ENCODE results near the gene MRC2. TPM values are rescaled to one million over a fixed set of nuclear protein-coding genes. Genes with fewer than 3 reads are reported as not detected.

The MRC2 gene
- total RNA-seq, 2 donors from 2014 or later: 7.0 to 22.1 TPM

DNA sequence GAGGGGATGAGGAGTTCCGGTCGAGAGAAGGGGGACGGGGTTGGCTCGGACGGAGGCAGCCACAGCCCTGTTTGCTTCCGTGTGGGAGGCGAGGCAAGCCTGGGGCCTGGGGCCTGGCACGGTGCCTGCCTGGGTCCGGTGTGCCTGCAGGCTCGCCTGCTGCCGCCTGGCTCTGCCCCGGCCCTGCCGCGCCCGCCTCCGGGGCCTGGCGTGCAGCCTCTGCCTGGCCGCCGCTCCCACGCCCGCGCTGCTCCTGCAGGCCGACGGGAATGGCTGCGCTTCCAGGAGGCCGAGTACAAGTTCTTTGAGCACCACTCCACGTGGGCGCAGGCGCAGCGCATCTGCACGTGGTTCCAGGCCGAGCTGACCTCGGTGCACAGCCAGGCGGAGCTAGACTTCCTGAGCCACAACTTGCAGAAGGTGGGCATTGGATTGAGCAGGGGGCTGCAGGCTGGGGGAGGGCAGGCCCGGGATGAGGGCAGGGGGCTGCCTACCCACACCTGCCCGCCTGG lies 53.1 kb downstream of the MRC2 start:
- 70 to 77% methylated on average over 7 to 35 of the region's 36 CpGs for WGBS, 2 donors
- DNase-seq: peak in 1 of 4 donors; percentile 15
- Histone ChIP-seq H3K4me1 (no peaks in the 10 kb centered on the region), H3K36me3 (replicated peaks in 1 of 2; ENCODE audit: insufficient read depth in 1 of 2, low read depth in 2 of 2) (no peaks in the 10 kb centered on the region), H3K27me3 (no peaks in the 10 kb centered on the region), H3K9me3 (no peaks in the 10 kb centered on the region), H3K27ac (no peak overlapping the region), H3K4me3 (no peak overlapping the region)
- TF ChIP-seq POLR2A (IDR thresholded peaks at IDR 0.05): no peak
- TF ChIP-seq, protein P1, sequence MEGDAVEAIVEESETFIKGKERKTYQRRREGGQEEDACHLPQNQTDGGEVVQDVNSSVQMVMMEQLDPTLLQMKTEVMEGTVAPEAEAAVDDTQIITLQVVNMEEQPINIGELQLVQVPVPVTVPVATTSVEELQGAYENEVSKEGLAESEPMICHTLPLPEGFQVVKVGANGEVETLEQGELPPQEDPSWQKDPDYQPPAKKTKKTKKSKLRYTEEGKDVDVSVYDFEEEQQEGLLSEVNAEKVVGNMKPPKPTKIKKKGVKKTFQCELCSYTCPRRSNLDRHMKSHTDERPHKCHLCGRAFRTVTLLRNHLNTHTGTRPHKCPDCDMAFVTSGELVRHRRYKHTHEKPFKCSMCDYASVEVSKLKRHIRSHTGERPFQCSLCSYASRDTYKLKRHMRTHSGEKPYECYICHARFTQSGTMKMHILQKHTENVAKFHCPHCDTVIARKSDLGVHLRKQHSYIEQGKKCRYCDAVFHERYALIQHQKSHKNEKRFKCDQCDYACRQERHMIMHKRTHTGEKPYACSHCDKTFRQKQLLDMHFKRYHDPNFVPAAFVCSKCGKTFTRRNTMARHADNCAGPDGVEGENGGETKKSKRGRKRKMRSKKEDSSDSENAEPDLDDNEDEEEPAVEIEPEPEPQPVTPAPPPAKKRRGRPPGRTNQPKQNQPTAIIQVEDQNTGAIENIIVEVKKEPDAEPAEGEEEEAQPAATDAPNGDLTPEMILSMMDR (IDR thresholded peaks at IDR 0.05): no peak
- intact Hi-C loops (cut with DNase I): no loop called here
- ATAC-seq: no peak

DNA sequence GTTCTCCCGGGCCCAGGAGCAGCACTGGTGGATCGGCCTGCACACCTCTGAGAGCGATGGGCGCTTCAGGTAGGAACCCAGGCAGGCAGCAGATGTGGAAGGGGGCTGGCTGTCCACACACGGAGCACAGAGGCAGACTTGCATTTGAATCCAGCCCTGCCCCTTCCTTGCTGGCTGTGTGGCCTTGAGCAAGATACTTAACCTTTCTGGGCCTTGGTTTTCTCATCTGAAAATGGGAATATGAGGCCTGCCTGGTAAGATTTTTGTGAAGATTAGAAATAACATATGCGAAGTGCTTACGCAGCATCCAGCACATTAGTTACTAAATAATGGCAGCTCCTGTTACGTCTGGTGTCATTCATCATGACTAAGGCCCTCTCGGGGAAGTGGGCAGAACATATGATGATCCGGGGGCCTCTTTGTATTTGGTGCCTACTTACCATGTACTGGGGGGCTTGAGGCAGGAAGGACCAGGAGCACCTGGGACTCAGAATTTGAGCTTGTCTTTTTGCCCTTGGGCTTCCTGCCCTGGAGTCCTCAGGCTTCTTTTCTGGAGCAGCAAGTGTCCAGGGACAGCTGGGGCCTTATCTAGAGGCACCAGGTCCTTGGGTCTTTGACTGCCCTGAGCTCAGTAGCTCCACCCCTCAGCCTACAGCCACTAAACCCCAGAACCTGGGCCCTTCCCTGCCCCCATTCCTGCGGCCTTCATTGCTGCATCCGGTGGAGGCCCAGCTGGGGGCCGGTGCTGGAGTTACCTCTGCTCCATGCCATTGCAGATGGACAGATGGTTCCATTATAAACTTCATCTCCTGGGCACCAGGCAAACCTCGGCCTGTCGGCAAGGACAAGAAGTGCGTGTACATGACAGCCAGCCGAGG lies 53.8 kb downstream of the MRC2 start:
- no peaks in the 10 kb centered on the region for H3K4me1 ChIP-seq
- no peak for TF ChIP-seq POLR2A (IDR thresholded peaks at IDR 0.05)
- TF ChIP-seq, protein P1 (IDR thresholded peaks at IDR 0.05): no peak
- no peak overlapping the region for H3K4me3 ChIP-seq
- H3K9me3 ChIP-seq: no peaks in the 10 kb centered on the region
- no peaks in the 10 kb centered on the region for H3K36me3 ChIP-seq (replicated peaks in 1 of 2; ENCODE audit: insufficient read depth in 1 of 2, low read depth in 2 of 2)
- no peak for ATAC-seq
- H3K27me3 ChIP-seq: no peaks in the 10 kb centered on the region
- 88 to 91% methylated on average over 16 to 17 of the region's 17 CpGs for WGBS, 2 donors
- intact Hi-C loops (cut with DNase I): no loop called here
- H3K27ac ChIP-seq: no peak overlapping the region
- DNase-seq: no peak

DNA sequence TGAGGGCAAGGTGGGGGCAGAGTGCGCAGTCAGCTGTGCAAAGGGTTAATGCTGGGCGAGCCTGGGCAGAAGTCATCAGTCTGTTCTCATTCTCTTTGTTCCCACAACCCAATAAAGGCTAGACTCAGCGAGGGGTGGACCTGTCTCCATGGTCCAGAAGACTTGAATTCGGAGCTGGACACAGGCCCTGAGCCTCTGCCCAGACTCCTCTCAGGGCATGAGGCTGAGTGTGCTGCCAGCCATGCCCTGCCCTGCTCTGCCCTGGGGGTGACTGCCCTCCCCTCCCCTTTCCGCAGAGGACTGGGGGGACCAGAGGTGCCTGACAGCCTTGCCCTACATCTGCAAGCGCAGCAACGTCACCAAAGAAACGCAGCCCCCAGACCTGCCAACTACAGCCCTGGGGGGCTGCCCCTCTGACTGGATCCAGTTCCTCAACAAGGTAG lies 54.5 kb downstream of the MRC2 start:
- Histone ChIP-seq H3K4me3 (no peak overlapping the region), H3K36me3 (replicated peaks in 1 of 2; ENCODE audit: insufficient read depth in 1 of 2, low read depth in 2 of 2) (no peaks in the 10 kb centered on the region), H3K4me1 (no peaks in the 10 kb centered on the region), H3K9me3 (no peaks in the 10 kb centered on the region), H3K27ac (no peak overlapping the region), H3K27me3 (no peaks in the 10 kb centered on the region)
- TF ChIP-seq POLR2A (IDR thresholded peaks at IDR 0.05): no peak
- TF ChIP-seq, protein P1 (IDR thresholded peaks at IDR 0.05): no peak
- no peak for ATAC-seq
- no peak for DNase-seq
- intact Hi-C loops (cut with DNase I): no loop called here
- 84 to 89% methylated on average over 4 to 8 of the region's 8 CpGs for WGBS, 2 donors

DNA sequence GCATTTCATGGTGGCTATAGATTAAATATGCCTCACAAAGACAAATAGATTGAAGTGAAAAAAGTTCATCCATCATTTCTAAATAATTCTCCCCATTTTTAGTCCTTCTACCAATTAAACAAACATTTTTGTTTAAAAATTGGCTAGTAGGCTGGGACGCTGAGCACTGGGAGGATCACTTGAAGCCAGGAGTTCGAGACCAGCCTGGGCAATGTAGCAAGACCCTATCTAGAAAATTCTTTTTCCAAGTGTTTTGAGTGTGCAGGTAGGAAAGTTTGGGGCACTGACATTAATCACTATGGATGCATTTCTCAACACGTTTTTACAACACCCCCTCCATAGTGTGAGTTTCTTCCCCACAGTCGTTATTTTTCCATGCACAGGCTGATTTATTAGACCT lies 56.7 kb downstream of the MRC2 start:
- Histone ChIP-seq H3K4me3 (no peak overlapping the region), H3K27me3 (no peaks in the 10 kb centered on the region), H3K9me3 (no peaks in the 10 kb centered on the region), H3K36me3 (replicated peaks in 1 of 2; ENCODE audit: insufficient read depth in 1 of 2, low read depth in 2 of 2) (no peaks in the 10 kb centered on the region), H3K27ac (no peak overlapping the region), H3K4me1 (no peaks in the 10 kb centered on the region)
- ATAC-seq: no peak
- intact Hi-C loops (cut with DNase I): no loop called here
- 66 to 72% methylated on average over 4 of the region's 4 CpGs for WGBS, 2 donors
- TF ChIP-seq, protein P1 (IDR thresholded peaks at IDR 0.05): no peak
- no peak for TF ChIP-seq POLR2A (IDR thresholded peaks at IDR 0.05)
- DNase-seq: no peak
